ENCODE data around the gene ADARB2. TPM values are rescaled to one million over a fixed set of nuclear protein-coding genes. Genes with fewer than 3 reads are reported as not detected.

Gene ADARB2
- total and polyA plus RNA-seq, 4 donors = 0.22 to 1.3 (median 0.55) TPM

- ATAC-seq (ENCODE audit: insufficient read depth, low FRiP score) = no peak
- peaks cover 0 to 17% (median 0%) of the 10 kb centered on the region in 5 donors for H3K4me1 ChIP-seq (ENCODE audit: control insufficient read depth in 5 of 5, insufficient read depth in 5 of 5, low read length in 5 of 5)
- no peak for TF ChIP-seq CTCF (IDR thresholded peaks at IDR 0.05; ENCODE audit: control extremely low read depth, extremely low read depth)
- DNase-seq = no peak
- no peaks in the 10 kb centered on the region for H3K36me3 ChIP-seq (ENCODE audit: control insufficient read depth in 4 of 4, insufficient read depth in 4 of 4, low read length in 4 of 4)
- no peaks in the 10 kb centered on the region for H3K9me3 ChIP-seq (ENCODE audit: control insufficient read depth in 4 of 4, insufficient read depth in 3 of 4, low read length in 3 of 4)
- no peak overlapping the region for H3K9ac ChIP-seq (ENCODE audit: insufficient read depth in 1 of 2, low read length in 2 of 2)
- no peak overlapping the region for H3K27ac ChIP-seq (ENCODE audit: low read depth in 1 of 2, low read length in 1 of 2)
- H3K27me3 ChIP-seq (ENCODE audit: control insufficient read depth in 3 of 3, insufficient read depth in 3 of 3, low read length in 2 of 3) = peaks cover 0 to 11% (median 3%) of the 10 kb centered on the region in 3 donors
- H3K4me3 ChIP-seq = no peak overlapping the region
- WGBS, 2 donors = 85 to 87% methylated on average over 5 of the region's 5 CpGs
These were observed 141.6 kb downstream of the ADARB2 start for GRCh38 chr10:1595726-1596125.

GRCh38 chr10:1595242-1595600, 142.1 kb downstream of the ADARB2 start:
- H3K27me3 ChIP-seq (ENCODE audit: control insufficient read depth in 3 of 3, insufficient read depth in 3 of 3, low read length in 2 of 3) = peaks cover 0 to 11% (median 3%) of the 10 kb centered on the region in 3 donors
- ATAC-seq (ENCODE audit: insufficient read depth, low FRiP score) = no peak
- no peaks in the 10 kb centered on the region for H3K9me3 ChIP-seq (ENCODE audit: control insufficient read depth in 4 of 4, insufficient read depth in 3 of 4, low read length in 3 of 4)
- 85 to 87% methylated on average over 6 of the region's 6 CpGs for WGBS, 2 donors
- H3K9ac ChIP-seq (ENCODE audit: insufficient read depth in 1 of 2, low read length in 2 of 2) = no peak overlapping the region
- no peak overlapping the region for H3K4me3 ChIP-seq
- no peaks in the 10 kb centered on the region for H3K36me3 ChIP-seq (ENCODE audit: control insufficient read depth in 4 of 4, insufficient read depth in 4 of 4, low read length in 4 of 4)
- H3K27ac ChIP-seq (ENCODE audit: low read depth in 1 of 2, low read length in 1 of 2) = no peak overlapping the region
- DNase-seq = no peak
- no peak for TF ChIP-seq CTCF (IDR thresholded peaks at IDR 0.05; ENCODE audit: control extremely low read depth, extremely low read depth)
- peaks cover 0 to 15% (median 0%) of the 10 kb centered on the region in 5 donors for H3K4me1 ChIP-seq (ENCODE audit: control insufficient read depth in 5 of 5, insufficient read depth in 5 of 5, low read length in 5 of 5)

DNA sequence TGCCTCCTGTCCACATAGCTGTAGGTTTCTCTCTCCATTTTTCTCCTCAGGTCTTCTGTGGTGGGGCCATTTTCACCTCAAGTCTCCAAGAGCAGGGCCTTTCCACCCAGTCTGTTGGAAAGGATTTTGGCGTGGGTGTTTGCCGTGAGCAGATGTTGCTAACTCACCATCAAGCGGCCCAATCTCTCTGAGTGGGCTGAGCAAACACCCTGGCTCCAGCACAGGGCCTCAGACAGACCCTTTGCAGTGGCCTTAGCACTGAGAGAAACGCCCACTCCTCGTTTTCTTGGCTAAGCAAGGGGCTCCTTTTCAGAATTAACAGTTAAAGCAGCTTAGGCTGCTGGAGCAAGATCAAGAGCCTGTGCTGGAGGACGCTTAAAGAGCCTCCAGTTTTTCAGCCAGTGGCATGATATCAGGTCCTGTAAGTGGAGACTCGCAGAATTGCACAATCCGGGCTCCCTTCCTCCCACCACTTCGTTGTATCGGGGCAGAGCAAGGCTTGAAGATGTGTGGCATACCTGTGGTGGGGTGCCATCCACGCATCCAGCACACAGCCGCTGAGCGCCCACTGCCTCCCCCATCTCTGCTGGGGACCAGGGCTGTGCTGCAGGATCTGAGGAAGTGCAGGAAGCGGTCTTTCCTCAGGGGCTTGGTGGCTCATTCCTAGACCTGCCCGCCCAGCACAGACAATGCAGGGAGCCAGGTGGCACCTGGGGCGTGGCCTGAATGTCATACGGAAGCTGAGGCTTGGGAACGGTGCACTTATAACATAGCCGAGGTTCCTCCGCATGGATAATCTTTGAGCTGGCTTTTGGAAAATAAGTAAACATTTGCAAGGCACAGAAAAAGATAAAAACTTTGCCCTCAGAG, 142.7 kb downstream of the ADARB2 start:
- peak; percentile 23 to 77 (median 63) for DNase-seq
- Histone ChIP-seq H3K9me3 (ENCODE audit: control insufficient read depth in 4 of 4, insufficient read depth in 3 of 4, low read length in 3 of 4) (no peaks in the 10 kb centered on the region), H3K4me3 (no peak overlapping the region), H3K36me3 (ENCODE audit: control insufficient read depth in 4 of 4, insufficient read depth in 4 of 4, low read length in 4 of 4) (no peaks in the 10 kb centered on the region), H3K27me3 (ENCODE audit: control insufficient read depth in 3 of 3, insufficient read depth in 3 of 3, low read length in 2 of 3) (peaks cover 0 to 11% (median 3%) of the 10 kb centered on the region in 3 donors), H3K4me1 (ENCODE audit: control insufficient read depth in 5 of 5, insufficient read depth in 5 of 5, low read length in 5 of 5) (peaks cover 0 to 15% (median 0%) of the 10 kb centered on the region in 5 donors), H3K27ac (ENCODE audit: low read depth in 1 of 2, low read length in 1 of 2) (no peak overlapping the region), H3K9ac (ENCODE audit: insufficient read depth in 1 of 2, low read length in 2 of 2) (no peak overlapping the region)
- 68 to 80% methylated on average over 20 of the region's 20 CpGs for WGBS, 2 donors
- TF ChIP-seq CTCF (IDR thresholded peaks at IDR 0.05; ENCODE audit: control extremely low read depth, extremely low read depth) = no peak
- ATAC-seq (ENCODE audit: insufficient read depth, low FRiP score) = no peak
